ENCODE data around the gene SMYD2. TPM values are rescaled to one million over a fixed set of nuclear protein-coding genes. Genes with fewer than 3 reads are reported as not detected.

SMYD2 gene
- total and polyA plus RNA-seq, 8 donors = 12.9 to 26.3 (median 16.8) TPM

- no peaks in the 10 kb centered on the region for H3K4me1 ChIP-seq
- ATAC-seq (no peak), FAIRE-seq (no peak), DNase-seq (no peak)
- peaks cover 0 to 31% (median 0%) of the 10 kb centered on the region in 3 donors for H3K36me3 ChIP-seq
- 79 to 85% methylated on average over 3 of the region's 3 CpGs for WGBS, 2 donors
- no peak overlapping the region for H3K4me3 ChIP-seq
- intact Hi-C loops (cut with DNase I) = no loop called here
- H3K27me3 ChIP-seq = no peaks in the 10 kb centered on the region
- no peaks in the 10 kb centered on the region for H3K9me3 ChIP-seq
- no peak for TF ChIP-seq CTCF (IDR thresholded peaks at IDR 0.05)
- H3K27ac ChIP-seq = no peak overlapping the region
These were observed 79.7 kb downstream of the SMYD2 start for GRCh38 chr1:214360525-214361164.

GRCh38 chr1:214361636-214362035, 80.7 kb downstream of the SMYD2 start:
- H3K27me3 ChIP-seq = no peaks in the 10 kb centered on the region
- FAIRE-seq (no peak), DNase-seq (no peak), ATAC-seq (no peak)
- H3K9me3 ChIP-seq = no peaks in the 10 kb centered on the region
- H3K4me1 ChIP-seq = no peaks in the 10 kb centered on the region
- no peak overlapping the region for H3K27ac ChIP-seq
- TF ChIP-seq CTCF (IDR thresholded peaks at IDR 0.05) = no peak
- 30 to 50% methylated on average over 1 of the region's 1 CpG for WGBS, 2 donors
- intact Hi-C loops (cut with DNase I) = no loop called here
- no peak overlapping the region for H3K4me3 ChIP-seq
- H3K36me3 ChIP-seq = peaks cover 0 to 31% (median 0%) of the 10 kb centered on the region in 3 donors

GRCh38 chr1:214362188-214362882, 81.4 kb downstream of the SMYD2 start:
- Histone ChIP-seq H3K27ac (no peak overlapping the region), H3K27me3 (no peaks in the 10 kb centered on the region), H3K4me3 (no peak overlapping the region), H3K36me3 (peaks cover 0 to 31% (median 0%) of the 10 kb centered on the region in 3 donors), H3K9me3 (no peaks in the 10 kb centered on the region), H3K4me1 (no peaks in the 10 kb centered on the region)
- intact Hi-C loops (cut with DNase I) = no loop called here
- DNase-seq (no peak), FAIRE-seq (no peak), ATAC-seq (peak in 2 of 4 donors; percentile 49 to 69)
- WGBS, 2 donors = 84 to 89% methylated on average over 9 of the region's 9 CpGs
- no peak for TF ChIP-seq CTCF (IDR thresholded peaks at IDR 0.05)

- DNase-seq = no peak
- intact Hi-C loops (cut with DNase I) = no loop called here
- Histone ChIP-seq H3K9me3 (no peaks in the 10 kb centered on the region), H3K27ac (no peak overlapping the region), H3K4me3 (no peak overlapping the region), H3K36me3 (peaks cover 0 to 28% (median 0%) of the 10 kb centered on the region in 3 donors), H3K27me3 (no peaks in the 10 kb centered on the region), H3K4me1 (no peaks in the 10 kb centered on the region)
- 81 to 86% methylated on average over 4 of the region's 4 CpGs for WGBS, 2 donors
- FAIRE-seq = no peak
- no peak for ATAC-seq
- no peak for TF ChIP-seq CTCF (IDR thresholded peaks at IDR 0.05)
These were observed 82.4 kb downstream of the SMYD2 start for GRCh38 chr1:214363386-214363785.

- 87 to 94% methylated on average over 12 of the region's 12 CpGs for WGBS, 2 donors
- FAIRE-seq (no peak), ATAC-seq (peak in 1 of 4 donors; percentile 47), DNase-seq (peak in 1 of 6 donors; percentile 51)
- Histone ChIP-seq H3K27me3 (no peaks in the 10 kb centered on the region), H3K4me3 (no peak overlapping the region), H3K9me3 (no peaks in the 10 kb centered on the region), H3K36me3 (peaks cover 0 to 32% (median 0%) of the 10 kb centered on the region in 3 donors), H3K27ac (no peak overlapping the region), H3K4me1 (no peaks in the 10 kb centered on the region)
- intact Hi-C loops (cut with DNase I) = no loop called here
- TF ChIP-seq CTCF (IDR thresholded peaks at IDR 0.05) = no peak
These were observed 83.4 kb downstream of the SMYD2 start for GRCh38 chr1:214364386-214364785.

All from pancreas (tissue), 10 donors.